Gastrocnemius medialis (tissue), 4 donors: ENCODE data around the gene DHRS3. TPM values are rescaled to one million over a fixed set of nuclear protein-coding genes. Genes with fewer than 3 reads are reported as not detected.

Experiments used
- ATAC-seq, 2 donors: fragments of 150-250 bp; one replicate each; pipeline ENCODE4 v1.9.1; 2016
- DNase-seq, 2 donors: peaks; one replicate each; pipeline ENCODE4 v3.0.0-alpha.2; 2019
- H3K27ac ChIP-seq, 4 donors: fragments of 200-600 bp; sonication (generic); 1 replicate in 1 of 4; 2 replicates in 3 of 4; pipeline ENCODE4 v1.5.1; 2016 to 2018; ENCODE audit warnings: mild to moderate bottlenecking in 2 of 4, moderate library complexity in 1 of 4
- H3K27me3 ChIP-seq, 3 donors: fragments of 200-600 bp; sonication (generic) in 2 of 3; 1 replicate in 1 of 3; 2 replicates in 2 of 3; pipeline versions ENCODE4 v1.5.1 to v1.6.0; 2016 to 2019; ENCODE audit warnings: mild to moderate bottlenecking in 1 of 3, moderate library complexity in 1 of 3
- H3K36me3 ChIP-seq, 2 donors: fragments of 200-600 bp; sonication (generic) in 1 of 2; one replicate each; pipeline ENCODE4 v1.5.1; 2017 to 2018
- H3K4me1 ChIP-seq, 2 donors: fragments of 200-600 bp; sonication (generic) in 1 of 2; one replicate each; pipeline ENCODE4 v1.5.1; 2016 to 2017; ENCODE audit warnings: mild to moderate bottlenecking in 2 of 2
- H3K4me3 ChIP-seq, 4 donors: fragments of 200-600 bp; sonication (generic) in 3 of 4; 1 replicate in 1 of 4; 2 replicates in 3 of 4; pipeline ENCODE4 v1.5.1; 2016 to 2019; ENCODE audit warnings: mild to moderate bottlenecking in 2 of 4
- H3K9me3 ChIP-seq, 3 donors: fragments of 200-600 bp; sonication (generic) in 2 of 3; 1 replicate in 1 of 3; 2 replicates in 2 of 3; pipeline ENCODE4 v1.5.1; 2016 to 2019
- CTCF ChIP-seq, 5 experiments: fragments of 450-650 bp in 3 of 5; fragments of 200-600 bp in 2 of 5; sonication (generic) in 2 of 5; IDR thresholded peaks in 4 of 5; conservative IDR thresholded peaks in 1 of 5; 1 replicate in 4 of 5; 2 replicates in 1 of 5; pipeline ENCODE4 v1.5.1; 2016 to 2019; ENCODE audit warnings: antibody characterized with exemption in 5 of 5, mild to moderate bottlenecking in 3 of 5, moderate library complexity in 3 of 5
- POLR2A ChIP-seq, 2 donors: fragments of 450-650 bp; IDR thresholded peaks; one replicate each; pipeline ENCODE4 v1.6.1; 2017; ENCODE audit warnings: antibody characterized with exemption in 2 of 2, mild to moderate bottlenecking in 2 of 2, moderate library complexity in 2 of 2
- in situ Hi-C, 4 donors: fragments of 200-750 bp; cut with MboI; loops; one replicate each; pipeline versions ENCODE4 v1.15.0 to v1.8.0; 2017; ENCODE audit warnings: low sequenced_read_pairs in 4 of 4
- intact Hi-C: fragments of 100-400 bp; cut with DNase I; formaldehyde crosslinking; loops from one replicate; pipeline ENCODE4 v1.15.1; 2023; ENCODE audit warnings: low total_unique reads
- microRNA-seq, 2 donors: library from miRNA; unstranded; fragments of <30 nt; microRNA quantifications; one replicate each; pipeline ENCODE4, GENCODE V29; 2016; ENCODE audit warnings: borderline replicate concordance in 2 of 2
- total RNA-seq, 4 donors: library from RNA; depleted of rRNA; stranded (reverse); fragments of >200 nt; gene quantifications; one replicate each; pipeline versions ENCODE4 v1.1.0 to v1.2.3, GENCODE V29; 2016

Gene DHRS3
- total RNA-seq, 4 donors from 2014 or later = 28.5 to 108 (median 67.0) TPM

DNA sequence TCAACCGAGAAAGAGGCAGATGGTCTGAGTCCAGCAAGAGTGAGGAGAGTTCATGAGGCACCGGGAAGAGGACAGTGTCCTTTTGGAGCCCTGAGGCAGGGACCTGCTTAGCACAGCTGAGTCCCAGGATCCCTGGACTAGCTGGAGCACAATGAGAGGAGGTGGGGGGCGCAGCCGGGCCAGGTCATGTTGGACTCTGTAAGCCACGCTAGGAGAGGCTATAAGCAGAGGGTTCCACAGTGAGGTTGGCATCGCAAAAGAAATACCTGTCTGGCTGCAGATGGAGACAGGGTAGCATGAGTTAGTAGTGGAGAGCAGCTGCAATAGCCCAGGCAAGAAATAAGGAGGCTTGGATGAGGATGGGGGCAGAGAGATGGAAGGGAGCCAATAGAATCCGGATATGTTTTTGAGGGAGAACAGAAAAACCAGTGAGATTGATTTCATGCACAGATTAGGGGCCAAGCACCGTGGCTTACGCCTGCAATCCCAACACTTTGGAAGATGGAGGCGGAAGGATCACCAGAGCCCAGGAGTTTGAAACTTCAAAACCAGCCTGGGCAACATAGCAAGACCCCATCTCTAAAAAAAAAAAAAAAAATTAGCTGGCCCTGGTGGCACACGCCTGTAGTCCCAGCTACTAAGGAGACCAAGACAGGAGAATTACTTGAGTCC lies 98.2 kb downstream of the DHRS3 start:
- peaks cover 13% of the 10 kb centered on the region in 2 donors for H3K4me1 ChIP-seq
- no peaks in the 10 kb centered on the region for H3K9me3 ChIP-seq
- no peak overlapping the region for H3K4me3 ChIP-seq
- H3K36me3 ChIP-seq = no peaks in the 10 kb centered on the region
- ATAC-seq (peak; percentile 18 to 34), DNase-seq (no peak)
- no peak for TF ChIP-seq CTCF (IDR thresholded peaks at IDR 0.05 in 4 of 5, conservative IDR thresholded peaks at IDR 0.05 in 1 of 5)
- TF ChIP-seq POLR2A (IDR thresholded peaks at IDR 0.05) = no peak
- no peaks in the 10 kb centered on the region for H3K27me3 ChIP-seq
- in situ Hi-C loops (no loop called here), intact Hi-C loops (no loop called here)
- H3K27ac ChIP-seq = peak overlapping the region in 3 of 4 donors; percentile 17 to 41 (median 40)

- DNase-seq (peak; percentile 52 to 81), ATAC-seq (peak; percentile 53 to 85)
- no peak for TF ChIP-seq POLR2A (IDR thresholded peaks at IDR 0.05)
- no peak for TF ChIP-seq CTCF (IDR thresholded peaks at IDR 0.05 in 4 of 5, conservative IDR thresholded peaks at IDR 0.05 in 1 of 5)
- intact Hi-C loops (no loop called here), in situ Hi-C loops (no loop called here)
- Histone ChIP-seq H3K27me3 (no peaks in the 10 kb centered on the region), H3K4me3 (no peak overlapping the region), H3K4me1 (peaks cover 15 to 19% of the 10 kb centered on the region in 2 donors), H3K27ac (peak overlapping the region in 3 of 4 donors; percentile 17 to 41 (median 40)), H3K9me3 (no peaks in the 10 kb centered on the region), H3K36me3 (no peaks in the 10 kb centered on the region)
Measured at GRCh38 chr1:12518931-12519692, 98.9 kb downstream of the DHRS3 start.

Small RNA genes lying within 50 kb of the gene (microRNA-seq; reads per million reads assigned to microRNA genes)
- 0 reads per million in 2 donors for gene MIR6730

Other genes with a start within 250 kb of the DHRS3 start
- gene AADACL4, start 25.9 kb upstream of the DHRS3 start, total RNA-seq = not detected
- gene AADACL3, start 97.9 kb upstream of the DHRS3 start, total RNA-seq = not detected
- not detected for gene CFAP107, start 128.0 kb upstream of the DHRS3 start, total RNA-seq
- gene PRAMEF12, start 155.5 kb upstream of the DHRS3 start, total RNA-seq = not detected
- not detected for gene PRAMEF1, start 173.2 kb upstream of the DHRS3 start, total RNA-seq
- not detected for gene PRAMEF11, start 213.2 kb upstream of the DHRS3 start, total RNA-seq
- gene HNRNPCL1, start 230.5 kb upstream of the DHRS3 start, total RNA-seq = not detected
- gene PRAMEF2, start 238.9 kb upstream of the DHRS3 start, total RNA-seq = not detected